NCI-H2029 (cell line): ENCODE measurements around the gene CHST11.
"Not testable (repeated sequence)": the region's sequence is repeated elsewhere in the genome, so short reads cannot be mapped to it uniquely, and the experiment has no call there.

Experiments
- DNase-seq: peaks from one replicate; lab custom pipeline; 2025; lab: John Stamatoyannopoulos, UW

CHST11 gene

GRCh38 chr12:104764225-104765091 lies 307.7 kb downstream of the CHST11 start:
- no peak for DNase-seq

DNA sequence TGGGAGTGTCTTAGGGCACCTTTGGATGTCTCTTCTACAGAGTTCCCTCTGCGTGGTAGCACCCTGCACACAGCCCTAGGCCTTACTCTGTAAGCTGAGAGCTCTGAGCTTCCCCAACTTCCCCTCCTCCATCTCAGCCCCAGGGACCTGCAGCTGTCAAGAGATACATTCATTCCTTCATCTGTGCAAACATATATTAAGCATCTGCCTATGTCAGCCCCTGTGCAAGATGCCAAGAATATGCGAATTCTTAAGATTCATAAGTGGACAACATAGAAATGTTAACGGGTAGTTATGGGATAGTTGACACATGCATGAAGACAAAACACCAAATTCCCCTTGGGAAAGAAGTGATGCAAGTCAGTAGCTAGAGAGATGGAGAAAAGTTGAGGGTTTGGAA lies 310.5 kb downstream of the CHST11 start:
- no peak for DNase-seq

DNA sequence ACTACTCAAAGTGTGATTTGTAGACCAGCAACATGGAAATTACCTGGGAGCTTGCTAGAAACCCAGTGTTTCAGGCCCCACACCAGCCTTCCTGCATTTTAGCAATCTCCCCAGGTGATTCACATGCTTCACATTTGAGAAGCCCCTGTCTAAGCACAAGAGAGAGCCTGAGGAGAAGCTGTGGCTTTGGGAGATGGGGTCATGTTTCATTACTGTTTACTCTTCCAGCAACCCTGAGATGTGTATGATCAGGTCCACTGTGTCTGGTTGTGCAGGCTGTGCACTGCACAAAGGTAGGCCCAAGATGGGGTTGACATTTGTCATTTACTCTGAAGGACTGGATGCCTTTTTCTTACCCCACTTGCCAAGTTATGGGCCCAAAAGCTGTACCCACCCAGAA lies 311.3 kb downstream of the CHST11 start:
- DNase-seq = no peak

- DNase-seq = no peak
Observed at GRCh38 chr12:104769144-104769561, 312.4 kb downstream of the CHST11 start.

DNA sequence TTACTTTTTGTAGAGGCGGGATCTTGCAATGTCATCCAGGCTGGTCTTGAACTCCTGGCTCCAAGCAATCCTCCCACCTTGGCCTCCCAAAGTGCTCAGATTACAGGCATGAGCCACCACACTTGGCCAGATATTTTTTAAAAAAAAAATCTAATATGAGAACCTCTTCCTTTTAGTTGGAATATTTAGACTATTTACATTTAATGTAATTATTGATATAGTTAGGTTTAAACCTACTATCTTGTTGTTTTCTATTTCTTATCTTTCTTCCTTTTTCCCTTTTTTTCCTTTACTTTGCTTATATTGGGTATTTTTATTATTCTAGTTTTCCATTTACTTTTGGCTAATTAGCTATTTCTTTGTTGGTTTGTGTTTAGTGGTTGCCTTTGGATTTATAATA lies 315.6 kb downstream of the CHST11 start:
- no peak for DNase-seq

DNA sequence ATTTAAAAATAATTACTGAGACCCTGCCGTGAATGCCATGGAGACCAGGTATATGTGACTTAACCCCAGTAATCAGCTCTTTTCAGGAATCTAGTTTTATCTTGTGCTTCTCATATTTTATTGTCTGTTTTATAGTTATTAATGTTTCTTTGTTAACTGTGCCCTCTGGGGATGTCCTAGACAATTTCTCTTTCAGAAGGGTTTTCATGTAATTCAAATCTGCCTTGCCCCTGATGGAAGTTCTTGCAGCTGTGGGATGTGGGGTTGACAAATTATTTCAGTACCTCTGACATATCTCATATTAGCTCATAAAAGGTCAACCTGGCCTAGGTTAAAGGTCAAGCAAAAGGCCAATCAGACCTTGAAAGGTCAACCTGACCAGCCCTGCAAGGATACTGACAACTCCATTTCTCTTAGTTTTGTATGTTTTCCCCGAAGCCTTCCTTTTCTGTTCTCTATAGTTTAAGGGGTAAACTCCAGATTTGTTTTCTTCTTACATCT lies 319.0 kb downstream of the CHST11 start:
- no peak for DNase-seq

DNA sequence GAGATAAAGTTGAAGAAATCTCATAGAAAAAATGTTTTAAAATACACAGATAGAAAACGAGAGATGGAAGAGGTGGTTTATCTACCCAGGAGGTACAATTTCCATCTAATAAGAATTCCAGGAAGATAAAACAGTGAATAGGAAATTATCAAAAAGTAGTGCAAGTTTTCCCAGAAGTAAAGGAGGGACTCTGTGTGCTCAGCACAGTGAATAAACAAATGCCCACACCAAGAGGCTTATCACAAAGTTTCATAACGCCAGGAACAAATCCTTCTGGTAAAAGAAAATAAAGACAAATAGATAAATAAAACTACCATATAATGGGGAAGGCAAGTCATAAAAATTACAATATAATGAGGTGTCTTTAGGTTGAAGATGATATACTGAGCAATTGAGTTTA lies 322.4 kb downstream of the CHST11 start:
- DNase-seq = no peak

GRCh38 chr12:104782296-104782695 lies 325.5 kb downstream of the CHST11 start:
- no peak for DNase-seq

DNA sequence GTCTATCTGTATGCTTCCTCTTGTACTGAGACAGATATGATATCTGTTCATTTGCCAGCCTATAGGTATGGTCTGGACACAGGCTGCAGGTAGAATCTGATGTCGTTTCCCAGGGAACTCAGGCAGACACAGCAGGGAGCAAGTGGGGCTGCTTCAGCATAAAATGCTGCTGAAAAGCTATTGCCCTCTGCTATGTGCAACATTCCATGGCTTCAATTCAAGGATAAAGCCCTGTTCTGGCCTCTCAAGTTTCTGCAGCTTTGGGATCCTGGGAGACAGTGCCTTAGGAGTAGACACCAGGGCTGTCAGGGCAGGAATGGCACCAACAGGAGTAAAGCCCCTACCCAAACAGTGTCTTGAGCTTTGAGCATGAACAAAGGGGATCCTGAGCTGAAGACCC lies 327.8 kb downstream of the CHST11 start:
- DNase-seq = no peak

GRCh38 chr12:104785886-104786285 lies 329.1 kb downstream of the CHST11 start:
- DNase-seq = no peak

- DNase-seq = no peak
Observed at GRCh38 chr12:104786352-104786751, 329.6 kb downstream of the CHST11 start.

DNA sequence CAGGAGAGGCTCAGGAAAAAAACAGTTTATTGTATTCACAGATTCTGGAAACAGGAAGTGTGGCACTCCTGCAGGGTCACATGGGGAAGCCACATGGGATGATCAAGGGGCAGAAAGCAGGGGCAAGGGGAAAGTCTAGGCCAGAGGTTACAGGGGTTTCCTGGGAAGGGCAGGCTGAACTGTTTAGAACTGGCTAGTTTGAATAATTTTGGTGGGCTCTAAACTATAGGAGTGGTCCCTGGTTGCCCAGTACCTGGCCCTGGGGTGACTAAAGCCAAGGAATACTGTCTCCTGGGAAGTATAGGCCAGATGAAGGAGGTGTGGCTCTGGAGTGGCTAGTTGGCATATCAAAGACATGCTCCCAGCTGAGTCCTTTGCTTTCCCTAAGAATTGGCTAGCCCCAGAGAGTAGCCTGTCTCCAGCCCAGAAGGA lies 332.1 kb downstream of the CHST11 start:
- peak; percentile 52 for DNase-seq

DNA sequence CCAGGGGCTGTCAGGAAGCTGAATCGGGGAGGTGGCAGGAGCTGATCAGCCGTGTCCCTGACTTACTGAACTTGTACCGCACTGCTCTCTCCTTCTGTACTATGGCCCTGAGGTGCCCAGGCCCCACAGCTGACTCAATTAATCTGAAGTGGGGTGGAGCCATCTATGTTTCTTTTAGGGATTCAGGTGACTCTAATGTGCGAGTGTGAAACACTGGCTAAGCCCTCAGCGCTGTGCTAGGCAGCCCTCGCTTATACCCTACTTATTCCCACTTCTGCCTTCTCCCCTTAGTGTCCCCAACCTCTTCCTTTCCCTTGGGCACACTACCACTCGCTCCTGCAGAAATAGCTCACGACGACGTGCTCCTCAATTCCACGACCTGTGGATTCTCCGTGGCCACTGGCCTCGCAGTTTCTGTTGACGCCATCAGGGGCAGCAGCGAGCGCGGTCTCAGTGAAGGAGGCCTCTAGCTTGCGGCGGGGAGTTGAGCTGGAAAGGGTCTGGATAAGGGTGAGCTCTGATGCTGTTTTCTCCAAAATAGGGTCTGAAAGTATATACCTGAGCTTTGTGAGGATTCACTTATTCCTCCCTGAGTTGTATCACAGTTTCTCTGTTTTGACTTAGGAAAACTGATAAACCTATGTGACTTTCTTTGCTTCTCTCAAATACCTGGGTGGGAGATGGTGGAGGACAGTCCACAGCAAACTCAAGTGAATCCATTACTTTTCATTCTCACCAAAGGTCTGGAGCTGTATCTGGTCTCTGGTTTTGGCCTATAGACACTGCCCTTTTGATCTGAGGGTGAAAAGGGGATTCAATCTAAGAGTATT lies 333.8 kb downstream of the CHST11 start:
- DNase-seq = no peak

GRCh38 chr12:104792570-104792969 lies 335.8 kb downstream of the CHST11 start:
- no peak for DNase-seq

- DNase-seq = no peak
Observed at GRCh38 chr12:104793285-104793684, 336.5 kb downstream of the CHST11 start.

DNA sequence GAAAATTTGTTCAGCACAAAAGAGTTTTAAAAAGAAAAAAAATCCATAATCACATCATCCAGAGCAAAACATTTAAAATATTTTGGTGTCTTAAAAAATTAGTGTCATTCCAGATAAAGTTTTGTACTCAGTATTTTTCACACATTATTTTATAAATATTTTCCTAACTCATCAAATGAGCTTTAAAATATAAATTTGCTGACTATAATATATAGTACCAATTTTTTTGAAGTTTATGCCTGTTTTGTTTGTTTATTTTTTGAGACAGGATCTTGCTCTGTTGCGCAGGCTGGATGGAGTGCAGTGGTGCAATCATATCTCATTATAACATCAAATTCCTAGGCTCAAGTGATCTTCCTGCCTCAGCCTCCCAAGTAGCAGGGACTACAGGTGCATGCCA lies 337.2 kb downstream of the CHST11 start:
- no peak for DNase-seq

GRCh38 chr12:104796475-104796862 lies 339.7 kb downstream of the CHST11 start:
- DNase-seq = no peak

- no peak for DNase-seq
Observed at GRCh38 chr12:104799458-104799857, 342.7 kb downstream of the CHST11 start.

DNA sequence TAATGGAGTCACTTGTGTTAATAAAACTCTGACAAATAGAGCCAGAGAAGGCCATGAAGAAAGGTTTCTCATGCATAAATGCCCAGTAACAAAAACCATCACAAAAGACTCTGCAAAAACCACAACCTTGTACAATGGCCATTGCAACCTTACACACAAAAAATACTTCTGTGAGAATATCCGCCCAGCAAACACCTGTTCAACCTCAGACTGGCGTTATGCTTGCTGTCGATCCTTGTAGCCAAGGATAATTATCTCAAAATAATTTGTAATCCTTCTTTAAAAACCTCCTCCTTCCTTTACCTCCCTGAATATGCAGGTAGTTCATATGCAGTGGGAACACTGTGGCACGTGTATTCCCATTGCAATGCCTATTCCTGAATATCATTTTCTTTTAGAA lies 344.3 kb downstream of the CHST11 start:
- no peak for DNase-seq

GRCh38 chr12:104801427-104801826 lies 344.7 kb downstream of the CHST11 start:
- no peak for DNase-seq

DNA sequence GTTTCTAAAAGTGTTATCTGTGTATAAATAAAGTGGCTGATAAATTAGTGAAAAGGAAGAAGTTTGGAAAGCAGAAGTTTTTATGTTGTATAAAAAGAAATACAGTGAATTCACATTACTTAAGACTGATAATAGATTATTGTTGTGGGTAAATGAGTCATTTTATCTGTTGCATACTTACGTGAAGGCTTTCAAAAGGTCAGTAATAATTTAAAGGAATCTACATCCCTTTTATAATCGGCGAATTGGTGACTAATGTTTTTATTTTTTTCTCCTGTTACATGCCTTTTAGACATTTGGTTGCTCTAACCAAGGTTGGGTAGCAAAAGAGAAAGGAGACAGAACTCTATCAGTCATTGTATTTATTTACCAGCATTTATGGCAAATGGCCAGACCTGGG lies 345.5 kb downstream of the CHST11 start:
- no peak for DNase-seq

- DNase-seq = no peak
Observed at GRCh38 chr12:104805186-104805585, 348.4 kb downstream of the CHST11 start.

- DNase-seq = not testable (repeated sequence)
Observed at GRCh38 chr12:104806194-104806593, 349.4 kb downstream of the CHST11 start.
